ENCODE results near the gene AHCTF1. TPM values are rescaled to one million over a fixed set of nuclear protein-coding genes. Genes with fewer than 3 reads are reported as not detected.
A peak's percentile ranks its signal among the peaks of the same experiment; 100 is the strongest.

Gene AHCTF1
- total RNA-seq, 1 donor from 2014 or later, result 44.0 TPM

DNA sequence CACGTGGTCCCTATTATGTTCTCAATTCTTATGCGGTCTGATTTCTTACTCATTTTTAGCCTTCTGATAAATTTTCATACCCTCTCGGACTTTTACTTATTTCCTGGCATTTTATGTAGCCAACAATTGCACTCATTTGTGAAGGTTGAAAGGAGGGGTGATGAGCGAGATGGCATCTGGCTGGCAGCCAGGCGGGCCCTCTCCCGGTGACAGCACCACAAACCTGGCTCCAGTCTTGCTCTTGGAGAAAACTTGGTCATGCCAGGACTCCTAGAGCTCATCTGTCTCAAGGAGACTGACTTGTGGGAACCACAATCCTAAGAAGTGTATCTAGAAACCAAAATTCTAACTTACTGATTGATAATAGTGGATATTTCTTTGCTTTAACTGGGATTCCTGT, 14.6 kb upstream of the AHCTF1 start:
- FAIRE-seq (no peak), DNase-seq (ENCODE audit: low read depth) (no peak)
- H2AFZ ChIP-seq (ENCODE audit: low read depth, low read length), result no peak overlapping the region
- H3K4me3 ChIP-seq (ENCODE audit: insufficient read depth, low read depth, low read length), result no peak overlapping the region
- H3K4me3 Mint-ChIP-seq (ENCODE audit: unreplicated experiment), result no peak overlapping the region
- TF ChIP-seq EZH2 (IDR thresholded peaks at IDR 0.05; ENCODE audit: insufficient read depth, low read length), result no peak
- H3K36me3 Mint-ChIP-seq (ENCODE audit: low read depth, unreplicated experiment), result no peaks in the 10 kb centered on the region
- H3K9me3 Mint-ChIP-seq (ENCODE audit: unreplicated experiment), result no peaks in the 10 kb centered on the region
- H3K27me3 Mint-ChIP-seq (ENCODE audit: low read depth, unreplicated experiment), result no peaks in the 10 kb centered on the region
- no peaks in the 10 kb centered on the region for H3K36me3 ChIP-seq (ENCODE audit: insufficient read depth, low read length)
- no peak overlapping the region for H3K4me2 ChIP-seq (ENCODE audit: low read length)
- no peak overlapping the region for H3K9ac ChIP-seq (ENCODE audit: low read length)
- no peaks in the 10 kb centered on the region for H3K27me3 ChIP-seq (ENCODE audit: insufficient read depth, low read length)
- peaks cover 3% of the 10 kb centered on the region for H3K4me1 Mint-ChIP-seq (ENCODE audit: low read depth, unreplicated experiment)
- no peaks in the 10 kb centered on the region for H3K4me1 ChIP-seq (ENCODE audit: insufficient read depth, low read length)
- no peak overlapping the region for H3K27ac Mint-ChIP-seq (ENCODE audit: unreplicated experiment)
- H3K27ac ChIP-seq (ENCODE audit: low read depth, low read length), result no peak overlapping the region
- H3K79me2 ChIP-seq (ENCODE audit: insufficient read depth, low read length), result no peaks in the 10 kb centered on the region
- H4K20me1 ChIP-seq (ENCODE audit: insufficient read depth, low read length), result no peaks in the 10 kb centered on the region
- no peaks in the 10 kb centered on the region for H3K9me3 ChIP-seq (ENCODE audit: insufficient read depth, low read depth, low read length)

DNA sequence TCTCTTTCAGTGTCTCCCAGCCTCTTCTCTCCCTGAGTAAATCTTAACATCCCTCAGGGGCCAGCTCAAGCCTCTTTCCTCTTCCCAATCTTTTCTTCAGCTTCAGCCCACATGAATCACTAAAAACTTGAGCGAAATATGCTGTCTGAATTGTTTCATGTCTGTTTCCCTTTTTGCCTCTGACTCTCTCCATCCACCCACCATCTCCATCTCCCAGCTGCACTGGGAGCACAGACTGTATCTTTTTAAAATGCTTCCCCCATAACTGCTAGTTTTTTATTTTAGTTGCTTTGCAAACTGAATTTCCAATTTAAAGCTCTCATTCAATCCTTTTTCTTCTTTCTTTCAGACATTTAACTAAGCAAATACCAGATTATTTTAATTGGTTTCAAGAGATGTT, 3.0 kb upstream of the AHCTF1 start:
- no peaks in the 10 kb centered on the region for H3K27me3 ChIP-seq (ENCODE audit: insufficient read depth, low read length)
- H3K4me3 Mint-ChIP-seq (ENCODE audit: unreplicated experiment), result no peak overlapping the region
- no peak overlapping the region for H2AFZ ChIP-seq (ENCODE audit: low read depth, low read length)
- no peak overlapping the region for H3K4me3 ChIP-seq (ENCODE audit: insufficient read depth, low read depth, low read length)
- no peaks in the 10 kb centered on the region for H3K27me3 Mint-ChIP-seq (ENCODE audit: low read depth, unreplicated experiment)
- DNase-seq (ENCODE audit: low read depth) (no peak), FAIRE-seq (no peak)
- no peaks in the 10 kb centered on the region for H3K9me3 Mint-ChIP-seq (ENCODE audit: unreplicated experiment)
- H3K79me2 ChIP-seq (ENCODE audit: insufficient read depth, low read length), result peaks cover 13% of the 10 kb centered on the region
- H4K20me1 ChIP-seq (ENCODE audit: insufficient read depth, low read length), result peaks cover 13% of the 10 kb centered on the region
- no peaks in the 10 kb centered on the region for H3K36me3 Mint-ChIP-seq (ENCODE audit: low read depth, unreplicated experiment)
- no peak overlapping the region for H3K9ac ChIP-seq (ENCODE audit: low read length)
- TF ChIP-seq, protein P1, sequence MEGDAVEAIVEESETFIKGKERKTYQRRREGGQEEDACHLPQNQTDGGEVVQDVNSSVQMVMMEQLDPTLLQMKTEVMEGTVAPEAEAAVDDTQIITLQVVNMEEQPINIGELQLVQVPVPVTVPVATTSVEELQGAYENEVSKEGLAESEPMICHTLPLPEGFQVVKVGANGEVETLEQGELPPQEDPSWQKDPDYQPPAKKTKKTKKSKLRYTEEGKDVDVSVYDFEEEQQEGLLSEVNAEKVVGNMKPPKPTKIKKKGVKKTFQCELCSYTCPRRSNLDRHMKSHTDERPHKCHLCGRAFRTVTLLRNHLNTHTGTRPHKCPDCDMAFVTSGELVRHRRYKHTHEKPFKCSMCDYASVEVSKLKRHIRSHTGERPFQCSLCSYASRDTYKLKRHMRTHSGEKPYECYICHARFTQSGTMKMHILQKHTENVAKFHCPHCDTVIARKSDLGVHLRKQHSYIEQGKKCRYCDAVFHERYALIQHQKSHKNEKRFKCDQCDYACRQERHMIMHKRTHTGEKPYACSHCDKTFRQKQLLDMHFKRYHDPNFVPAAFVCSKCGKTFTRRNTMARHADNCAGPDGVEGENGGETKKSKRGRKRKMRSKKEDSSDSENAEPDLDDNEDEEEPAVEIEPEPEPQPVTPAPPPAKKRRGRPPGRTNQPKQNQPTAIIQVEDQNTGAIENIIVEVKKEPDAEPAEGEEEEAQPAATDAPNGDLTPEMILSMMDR (IDR thresholded peaks at IDR 0.05; ENCODE audit: insufficient read depth, low read depth, low read length), result no peak
- TF ChIP-seq EZH2 (IDR thresholded peaks at IDR 0.05; ENCODE audit: insufficient read depth, low read length), result no peak
- H3K27ac Mint-ChIP-seq (ENCODE audit: unreplicated experiment), result peak overlapping the region; percentile 27
- H3K4me2 ChIP-seq (ENCODE audit: low read length), result no peak overlapping the region
- H3K27ac ChIP-seq (ENCODE audit: low read depth, low read length), result no peak overlapping the region
- peaks cover 4% of the 10 kb centered on the region for H3K4me1 Mint-ChIP-seq (ENCODE audit: low read depth, unreplicated experiment)
- H3K4me1 ChIP-seq (ENCODE audit: insufficient read depth, low read length), result peaks cover 5% of the 10 kb centered on the region
- H3K36me3 ChIP-seq (ENCODE audit: insufficient read depth, low read length), result no peaks in the 10 kb centered on the region
- no peaks in the 10 kb centered on the region for H3K9me3 ChIP-seq (ENCODE audit: insufficient read depth, low read depth, low read length)

DNA sequence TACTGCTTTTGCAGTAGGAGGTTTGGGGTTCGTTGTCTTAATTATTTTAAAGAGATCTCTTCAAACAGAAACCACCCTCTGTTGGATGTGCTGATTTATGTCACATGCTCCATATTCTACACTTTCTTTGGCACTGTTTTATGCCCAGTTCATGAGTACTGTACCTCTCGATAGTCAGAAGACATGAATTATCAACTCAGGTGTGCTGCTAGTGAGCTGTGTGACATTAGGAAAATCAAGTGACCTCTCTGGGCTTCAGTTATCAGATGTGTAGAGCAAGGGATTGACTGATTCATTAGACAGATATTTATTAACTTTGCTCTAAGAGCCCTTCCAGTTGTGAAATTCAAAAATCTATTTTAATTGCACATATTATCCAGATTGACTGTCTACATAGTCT, 2.1 kb upstream of the AHCTF1 start:
- H3K79me2 ChIP-seq (ENCODE audit: insufficient read depth, low read length), result peaks cover 22% of the 10 kb centered on the region
- H3K27me3 ChIP-seq (ENCODE audit: insufficient read depth, low read length), result no peaks in the 10 kb centered on the region
- Mint-ChIP-seq H3K27me3 (ENCODE audit: low read depth, unreplicated experiment) (no peaks in the 10 kb centered on the region), H3K9me3 (ENCODE audit: unreplicated experiment) (no peaks in the 10 kb centered on the region), H3K27ac (ENCODE audit: unreplicated experiment) (no peak overlapping the region), H3K4me3 (ENCODE audit: unreplicated experiment) (no peak overlapping the region), H3K36me3 (ENCODE audit: low read depth, unreplicated experiment) (no peaks in the 10 kb centered on the region), H3K4me1 (ENCODE audit: low read depth, unreplicated experiment) (peaks cover 7% of the 10 kb centered on the region)
- no peak overlapping the region for H3K4me2 ChIP-seq (ENCODE audit: low read length)
- H3K4me3 ChIP-seq (ENCODE audit: insufficient read depth, low read depth, low read length), result no peak overlapping the region
- H3K36me3 ChIP-seq (ENCODE audit: insufficient read depth, low read length), result no peaks in the 10 kb centered on the region
- H3K4me1 ChIP-seq (ENCODE audit: insufficient read depth, low read length), result peaks cover 5% of the 10 kb centered on the region
- DNase-seq (ENCODE audit: low read depth) (no peak), FAIRE-seq (no peak)
- H3K27ac ChIP-seq (ENCODE audit: low read depth, low read length), result no peak overlapping the region
- TF ChIP-seq EZH2 (IDR thresholded peaks at IDR 0.05; ENCODE audit: insufficient read depth, low read length), result no peak
- TF ChIP-seq, protein P1 (IDR thresholded peaks at IDR 0.05; ENCODE audit: insufficient read depth, low read depth, low read length), result no peak
- no peaks in the 10 kb centered on the region for H3K9me3 ChIP-seq (ENCODE audit: insufficient read depth, low read depth, low read length)
- H3K9ac ChIP-seq (ENCODE audit: low read length), result no peak overlapping the region
- H2AFZ ChIP-seq (ENCODE audit: low read depth, low read length), result no peak overlapping the region
- peaks cover 20% of the 10 kb centered on the region for H4K20me1 ChIP-seq (ENCODE audit: insufficient read depth, low read length)
